D721Med (cell line): ENCODE data around the gene ROBO1.

ENCODE experiments used
- DNase-seq: peaks from one replicate; pipeline ENCODE4 v3.0.0; 2011; ENCODE audit warnings: low spot score; ENCODE audit not compliant: insufficient read length
- FAIRE-seq: peaks from 2 replicates; lab custom pipeline; 2011; peaks lifted over from hg19 to GRCh38; lab: Jason Lieb, UNC
- TF ChIP-seq, protein P1 (sequence below): IDR thresholded peaks from 2 replicates; pipeline ENCODE4 v1.5.1; 2012; ENCODE audit warnings: mild to moderate bottlenecking, control low read depth; ENCODE audit not compliant: insufficient read depth; ENCODE audit errors: missing control alignments

ROBO1 gene

DNA sequence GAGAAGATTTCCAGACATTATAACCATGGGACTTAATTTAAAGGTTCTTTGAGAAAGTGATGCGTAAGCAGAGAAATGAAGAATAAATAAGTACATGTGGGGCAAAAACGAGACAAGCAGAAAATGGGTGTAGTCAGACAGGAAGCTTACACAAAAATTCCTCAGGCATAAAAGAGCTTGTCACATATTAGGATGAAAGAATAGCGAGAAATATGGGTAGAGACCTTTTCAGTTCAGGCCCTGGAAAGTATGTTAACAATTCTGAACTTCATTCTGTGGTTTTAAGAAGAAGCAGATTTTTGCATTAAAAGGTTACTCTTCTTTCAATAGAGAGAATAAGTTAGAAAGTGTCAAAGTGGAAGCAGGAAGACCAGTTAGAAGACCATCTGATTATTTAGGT, 352.4 kb downstream of the ROBO1 start:
- DNase-seq (no peak), FAIRE-seq (peak; percentile 35)
- TF ChIP-seq, protein P1, sequence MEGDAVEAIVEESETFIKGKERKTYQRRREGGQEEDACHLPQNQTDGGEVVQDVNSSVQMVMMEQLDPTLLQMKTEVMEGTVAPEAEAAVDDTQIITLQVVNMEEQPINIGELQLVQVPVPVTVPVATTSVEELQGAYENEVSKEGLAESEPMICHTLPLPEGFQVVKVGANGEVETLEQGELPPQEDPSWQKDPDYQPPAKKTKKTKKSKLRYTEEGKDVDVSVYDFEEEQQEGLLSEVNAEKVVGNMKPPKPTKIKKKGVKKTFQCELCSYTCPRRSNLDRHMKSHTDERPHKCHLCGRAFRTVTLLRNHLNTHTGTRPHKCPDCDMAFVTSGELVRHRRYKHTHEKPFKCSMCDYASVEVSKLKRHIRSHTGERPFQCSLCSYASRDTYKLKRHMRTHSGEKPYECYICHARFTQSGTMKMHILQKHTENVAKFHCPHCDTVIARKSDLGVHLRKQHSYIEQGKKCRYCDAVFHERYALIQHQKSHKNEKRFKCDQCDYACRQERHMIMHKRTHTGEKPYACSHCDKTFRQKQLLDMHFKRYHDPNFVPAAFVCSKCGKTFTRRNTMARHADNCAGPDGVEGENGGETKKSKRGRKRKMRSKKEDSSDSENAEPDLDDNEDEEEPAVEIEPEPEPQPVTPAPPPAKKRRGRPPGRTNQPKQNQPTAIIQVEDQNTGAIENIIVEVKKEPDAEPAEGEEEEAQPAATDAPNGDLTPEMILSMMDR, result no peak

DNA sequence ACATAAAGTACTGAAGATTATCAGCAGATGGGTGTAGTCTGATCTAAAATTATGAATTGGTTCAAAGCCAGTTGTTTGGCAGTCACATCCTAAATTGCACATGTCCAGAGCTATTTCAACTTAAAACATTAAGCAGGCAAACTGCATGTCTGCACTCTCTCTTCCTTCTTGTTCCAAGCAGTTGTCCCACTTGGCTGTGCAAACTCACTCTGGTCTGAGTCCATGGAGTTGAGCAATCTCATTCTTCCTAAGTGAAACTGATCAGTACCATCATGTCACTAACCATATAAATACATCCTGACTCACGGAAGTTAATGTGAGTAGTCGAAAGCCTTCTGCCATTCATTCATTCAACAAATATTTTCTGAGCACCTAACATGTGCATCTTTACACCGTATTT, 353.0 kb downstream of the ROBO1 start:
- FAIRE-seq, result no peak
- TF ChIP-seq, protein P1, result no peak
- no peak for DNase-seq

DNA sequence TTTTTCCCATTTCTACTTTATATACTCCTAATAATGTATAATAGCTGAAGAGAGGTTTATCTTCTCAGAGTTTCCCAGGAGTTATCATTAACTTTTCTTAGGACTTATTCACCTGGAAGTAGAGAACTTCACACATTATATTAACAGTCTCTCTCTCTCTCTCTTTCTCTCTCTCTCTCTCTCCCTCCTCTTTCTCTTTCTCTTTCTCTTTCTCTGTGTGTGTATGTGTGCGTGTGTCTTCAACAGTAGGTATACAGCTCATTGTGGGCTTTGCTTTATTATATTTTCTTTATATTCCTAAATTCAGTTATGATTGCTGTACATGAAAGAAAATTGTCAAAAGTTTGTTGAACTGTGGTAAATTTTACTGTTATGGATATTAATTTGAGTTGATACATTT, 353.8 kb downstream of the ROBO1 start:
- FAIRE-seq, result no peak
- DNase-seq, result no peak
- TF ChIP-seq, protein P1, result no peak

DNA sequence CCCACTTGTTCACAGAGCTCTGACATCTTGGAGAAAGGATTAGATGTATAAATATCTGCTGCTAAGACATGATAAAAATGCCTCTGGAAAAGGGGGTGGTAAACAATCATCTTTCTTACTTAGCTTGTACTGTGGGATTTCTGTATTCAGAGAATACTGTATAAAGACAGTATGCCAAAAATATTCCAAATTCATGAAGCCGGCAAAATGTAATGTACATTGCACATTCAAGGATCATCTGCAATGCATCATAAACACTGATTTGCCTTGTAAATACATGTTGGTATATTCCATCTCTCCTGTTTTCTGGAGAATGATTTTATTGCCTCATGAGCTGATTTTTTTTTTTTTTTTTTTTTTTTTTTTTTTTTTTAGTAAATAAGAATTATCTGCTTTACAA, 355.3 kb downstream of the ROBO1 start:
- TF ChIP-seq, protein P1, result no peak
- DNase-seq, result no peak
- peak; percentile 48 for FAIRE-seq

DNA sequence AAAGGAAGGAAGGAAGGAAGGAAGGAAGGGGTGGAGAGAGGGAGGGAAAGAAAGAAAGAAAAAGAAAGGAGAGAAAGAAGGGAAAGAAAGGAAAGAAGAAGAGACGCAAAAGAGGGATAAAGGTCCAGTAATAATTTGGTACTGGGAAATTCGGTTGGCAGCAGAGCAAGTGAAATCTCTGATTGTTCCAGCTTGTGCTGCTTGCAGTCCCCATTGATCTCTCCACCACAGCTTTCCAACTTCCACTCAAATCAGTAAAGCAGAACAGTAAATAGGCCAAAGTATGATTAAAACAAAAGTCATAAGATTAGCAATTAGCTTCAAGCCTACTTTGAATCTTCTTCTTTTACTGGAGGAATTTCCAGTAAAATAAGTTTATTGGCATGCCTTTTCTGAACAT, 357.2 kb downstream of the ROBO1 start:
- DNase-seq (no peak), FAIRE-seq (no peak)
- TF ChIP-seq, protein P1, result no peak

DNA sequence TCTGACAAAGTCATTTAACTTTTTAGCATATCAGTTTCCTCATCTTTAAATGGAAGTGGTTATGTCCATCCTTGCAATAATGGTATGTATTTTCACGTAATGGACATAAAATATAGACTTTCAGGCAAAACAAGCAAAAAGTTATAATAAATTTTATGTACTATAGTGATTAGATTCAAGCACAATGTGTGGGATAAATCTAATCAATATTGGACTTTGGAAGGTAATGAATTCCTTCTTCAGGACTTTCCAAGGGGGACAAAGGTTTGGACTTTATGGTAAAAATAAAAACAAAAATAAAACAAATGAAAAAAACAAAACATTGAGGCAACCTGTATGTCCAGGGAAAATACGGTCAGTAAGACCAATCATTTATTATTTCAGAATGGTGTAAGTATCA, 357.7 kb downstream of the ROBO1 start:
- TF ChIP-seq, protein P1, result no peak
- DNase-seq, result no peak
- FAIRE-seq, result no peak

DNA sequence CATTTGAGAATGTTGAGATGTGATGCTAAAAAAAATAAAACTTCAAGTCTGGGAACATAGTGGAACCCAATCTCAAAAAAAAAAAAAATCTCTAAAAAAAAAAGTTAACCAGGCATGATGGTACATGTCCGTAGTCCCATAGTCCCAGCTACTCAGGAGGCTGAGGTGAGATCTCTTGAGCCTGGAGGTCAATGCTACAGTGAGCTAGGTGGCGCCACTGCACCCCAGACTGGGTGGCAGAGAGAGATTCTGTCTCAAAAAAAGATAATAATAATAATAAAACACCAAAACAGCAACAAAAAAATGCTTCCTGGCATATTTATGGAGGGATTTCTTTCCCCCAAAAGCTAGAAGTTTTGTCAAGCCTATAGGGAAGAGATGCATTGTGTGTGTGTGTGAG, 361.6 kb downstream of the ROBO1 start:
- FAIRE-seq, result no peak
- DNase-seq, result no peak
- TF ChIP-seq, protein P1, result peak; percentile 11
